ENCODE data around the gene TAS2R5.
A peak's percentile ranks its signal among the peaks of the same experiment; 100 is the strongest.

DNA sequence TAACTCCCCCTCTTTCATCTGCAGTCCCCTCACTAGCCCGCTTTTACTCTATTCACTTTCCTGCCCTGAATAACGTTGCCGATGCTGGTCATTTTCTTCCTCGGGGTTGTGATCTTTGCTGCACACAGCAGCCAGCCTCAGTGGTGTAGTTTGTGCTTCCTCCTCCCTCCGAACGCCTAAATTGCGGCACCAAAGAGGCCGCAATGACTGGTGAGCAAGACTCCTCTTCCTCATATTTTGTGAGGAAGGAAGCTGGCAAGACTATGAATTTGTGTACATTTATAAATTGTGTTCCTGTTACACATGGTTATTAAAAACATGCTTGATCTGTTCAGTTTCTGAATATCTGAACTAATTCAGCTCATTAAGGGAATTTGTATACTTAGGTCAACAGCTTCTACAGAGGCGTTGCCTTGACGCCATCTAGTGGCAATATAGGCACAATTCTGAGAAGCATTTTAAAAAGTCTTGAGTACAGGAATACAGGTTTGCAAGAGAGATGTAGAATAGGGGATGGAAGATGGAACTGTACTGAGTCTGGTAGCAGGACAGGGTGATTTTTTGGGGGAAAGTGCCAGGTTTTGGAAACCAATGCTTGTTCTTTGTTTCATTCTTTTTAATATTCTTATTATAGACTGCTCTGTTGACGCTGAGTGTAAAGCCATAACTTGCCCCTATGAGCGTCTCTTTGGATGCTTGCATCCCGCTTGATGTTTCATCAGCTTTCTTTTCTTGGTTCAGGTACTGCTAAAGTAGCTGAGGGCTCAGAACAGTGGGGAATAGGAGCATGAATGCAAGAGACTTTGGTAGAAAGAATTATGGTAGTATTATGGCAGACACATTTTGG, 4.1 kb upstream of the TAS2R5 start:
- TF ChIP-seq, protein P1, sequence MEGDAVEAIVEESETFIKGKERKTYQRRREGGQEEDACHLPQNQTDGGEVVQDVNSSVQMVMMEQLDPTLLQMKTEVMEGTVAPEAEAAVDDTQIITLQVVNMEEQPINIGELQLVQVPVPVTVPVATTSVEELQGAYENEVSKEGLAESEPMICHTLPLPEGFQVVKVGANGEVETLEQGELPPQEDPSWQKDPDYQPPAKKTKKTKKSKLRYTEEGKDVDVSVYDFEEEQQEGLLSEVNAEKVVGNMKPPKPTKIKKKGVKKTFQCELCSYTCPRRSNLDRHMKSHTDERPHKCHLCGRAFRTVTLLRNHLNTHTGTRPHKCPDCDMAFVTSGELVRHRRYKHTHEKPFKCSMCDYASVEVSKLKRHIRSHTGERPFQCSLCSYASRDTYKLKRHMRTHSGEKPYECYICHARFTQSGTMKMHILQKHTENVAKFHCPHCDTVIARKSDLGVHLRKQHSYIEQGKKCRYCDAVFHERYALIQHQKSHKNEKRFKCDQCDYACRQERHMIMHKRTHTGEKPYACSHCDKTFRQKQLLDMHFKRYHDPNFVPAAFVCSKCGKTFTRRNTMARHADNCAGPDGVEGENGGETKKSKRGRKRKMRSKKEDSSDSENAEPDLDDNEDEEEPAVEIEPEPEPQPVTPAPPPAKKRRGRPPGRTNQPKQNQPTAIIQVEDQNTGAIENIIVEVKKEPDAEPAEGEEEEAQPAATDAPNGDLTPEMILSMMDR (IDR thresholded peaks at IDR 0.05; ENCODE audit: low read depth, low read length), result peak; percentile 93
- TF ChIP-seq POLR2A (IDR thresholded peaks at IDR 0.05; ENCODE audit: extremely low read depth, insufficient read length) (no peak), MYC (IDR thresholded peaks at IDR 0.05; ENCODE audit: low read depth, low read length) (no peak)
